SK-N-SH (cell line): ENCODE results near the gene MTMR11. TPM values are rescaled to one million over a fixed set of nuclear protein-coding genes. Genes with fewer than 3 reads are reported as not detected.

ENCODE experiments used
- CTCF ChIA-PET: fragments of 300-600, 350-600 bp; formaldehyde crosslinking; extraction: SDS; loops from one replicate; lab custom pipeline; 2021; lab: Yijun Ruan, JAX
- POLR2A ChIA-PET: fragments of 350-600 bp; sonication (Branson Sonifier 250); formaldehyde crosslinking; extraction: SDS; loops from one replicate; lab custom pipeline; 2020; ENCODE audit warnings: antibody characterized with exemption, inconsistent platforms; lab: Yijun Ruan, JAX
- DNase-seq: peaks from one replicate; pipeline ENCODE4 v3.0.0; 2012
- H2AFZ ChIP-seq: fragments of 200-600 bp; sonication (generic); 2 replicates; pipeline ENCODE4 v1.8.1; 2016; ENCODE audit warnings: antibody characterized with exemption, mild to moderate bottlenecking, low read depth
- H3F3A ChIP-seq: fragments of 200-600 bp; sonication (generic); replicated peaks from 2 replicates; pipeline ENCODE3; 2016; ENCODE audit warnings: antibody characterized with exemption, mild to moderate bottlenecking; ENCODE audit not compliant: insufficient read depth
- H3K27ac ChIP-seq, 2 experiments: fragments of 200-500 bp in 1 of 2; fragments of 200-600 bp in 1 of 2; sonication (Bioruptor generic) in 1 of 2; sonication (generic), shearing (Covaris generic) in 1 of 2; 2 replicates each; pipeline versions ENCODE4 v1.5.1 to v1.6.1; 2014 to 2016; ENCODE audit warnings: low read depth in 2 of 2, inconsistent platforms in 1 of 2, low read length in 1 of 2, mild to moderate bottlenecking in 1 of 2, mixed read lengths in 1 of 2
- H3K27me3 ChIP-seq: fragments of 200-600 bp; sonication (generic), shearing (Covaris generic); 2 replicates; pipeline ENCODE4 v1.6.1; 2016; ENCODE audit warnings: mixed run types; ENCODE audit not compliant: insufficient read depth
- H3K36me3 ChIP-seq, 2 experiments: fragments of 200-500 bp in 1 of 2; fragments of 200-600 bp in 1 of 2; sonication (Bioruptor generic) in 1 of 2; sonication (generic) in 1 of 2; replicated peaks in 1 of 2; 2 replicates each; pipeline versions ENCODE3 to v1.5.1; 2014 to 2016; ENCODE audit warnings: low read length in 1 of 2, mild to moderate bottlenecking in 1 of 2; ENCODE audit not compliant: insufficient read depth in 2 of 2, control insufficient read depth in 1 of 2
- H3K4me1 ChIP-seq, 2 experiments: fragments of 200-500 bp in 1 of 2; fragments of 200-600 bp in 1 of 2; sonication (Bioruptor generic) in 1 of 2; sonication (generic), shearing (Covaris generic) in 1 of 2; 2 replicates each; pipeline versions ENCODE4 v1.5.1 to v1.6.1; 2014 to 2016; ENCODE audit warnings: low read depth in 1 of 2, low read length in 1 of 2, mixed run types in 1 of 2; ENCODE audit not compliant: insufficient read depth in 2 of 2, control insufficient read depth in 1 of 2
- H3K4me2 ChIP-seq: fragments of 200-600 bp; sonication (generic), shearing (Covaris generic); 2 replicates; pipeline ENCODE4 v1.6.1; 2017; ENCODE audit warnings: mixed run types
- H3K4me3 ChIP-seq, 2 experiments: fragments of 200-500 bp in 1 of 2; fragments of 200-600 bp in 1 of 2; sonication (Bioruptor generic) in 1 of 2; sonication (generic), shearing (Covaris generic) in 1 of 2; 2 replicates each; pipeline versions ENCODE4 v1.5.1 to v1.8.1; 2014 to 2016; ENCODE audit warnings: low read depth in 2 of 2, inconsistent platforms in 1 of 2, low read length in 1 of 2, mild to moderate bottlenecking in 1 of 2, mixed read lengths in 1 of 2, moderate library complexity in 1 of 2
- H3K79me2 ChIP-seq: fragments of 200-600 bp; sonication (generic); 2 replicates; pipeline ENCODE4 v1.8.1; 2017; ENCODE audit warnings: mild to moderate bottlenecking; ENCODE audit not compliant: insufficient read depth
- H3K9ac ChIP-seq: fragments of 200-600 bp; sonication (generic); 2 replicates; pipeline ENCODE4 v1.6.1; 2017; ENCODE audit warnings: mixed run types
- H3K9me2 ChIP-seq: fragments of 200-600 bp; sonication (generic); 2 replicates; pipeline ENCODE4 v1.6.1; 2017; ENCODE audit warnings: mixed run types
- H3K9me3 ChIP-seq: fragments of 200-600 bp; sonication (generic); 2 replicates; pipeline ENCODE4 v1.6.1; 2017; ENCODE audit warnings: mixed run types, mild to moderate bottlenecking, moderate library complexity
- H4K20me1 ChIP-seq: fragments of 200-600 bp; sonication (generic); 2 replicates; pipeline ENCODE4 v1.6.1; 2017; ENCODE audit warnings: mild to moderate bottlenecking, mixed run types; ENCODE audit not compliant: insufficient read depth
- ELF1 ChIP-seq: IDR thresholded peaks from 2 replicates; pipeline ENCODE4 v1.4.0; 2012
- EZH2phosphoT487 ChIP-seq: fragments of 200-600 bp; sonication (generic); IDR thresholded peaks from 2 replicates; pipeline ENCODE4 v1.6.1; 2017; ENCODE audit warnings: low read depth, mixed run types, mild to moderate bottlenecking, antibody characterized with exemption, moderate library complexity, borderline replicate concordance
- FOSL2 ChIP-seq: IDR thresholded peaks from 2 replicates; pipeline ENCODE4 v1.4.0; 2012; ENCODE audit warnings: low read depth, mild to moderate bottlenecking, moderate library complexity, borderline replicate concordance
- FOXJ3 ChIP-seq: sonication (generic); formaldehyde crosslinking; IDR thresholded peaks from 2 replicates; pipeline ENCODE4 v1.5.1; 2020; ENCODE audit warnings: mild to moderate bottlenecking, missing genetic modification reagents
- GABPA ChIP-seq: IDR thresholded peaks from 2 replicates; pipeline ENCODE4 v1.4.0; 2012; ENCODE audit warnings: low read depth, mild to moderate bottlenecking
- GATA2 ChIP-seq: sonication (generic); formaldehyde crosslinking; IDR thresholded peaks from 2 replicates; pipeline ENCODE4 v1.5.0; 2020; ENCODE audit warnings: mild to moderate bottlenecking, missing genetic modification reagents
- JUND ChIP-seq: IDR thresholded peaks from 2 replicates; pipeline ENCODE4 v1.4.0; 2012
- MXI1 ChIP-seq: IDR thresholded peaks from 2 replicates; pipeline ENCODE4 v1.6.1; 2012; ENCODE audit warnings: mild to moderate bottlenecking, low read depth, low read length, improper control_type of control experiment
- NRF1 ChIP-seq: IDR thresholded peaks from 2 replicates; pipeline ENCODE4 v1.6.1; 2012; ENCODE audit warnings: low read depth, mild to moderate bottlenecking, low read length
- RAD21 ChIP-seq: IDR thresholded peaks from 2 replicates; pipeline ENCODE4 v1.6.1; 2012; ENCODE audit warnings: mild to moderate bottlenecking, low read length
- RFX5 ChIP-seq: IDR thresholded peaks from 2 replicates; pipeline ENCODE4 v1.6.1; 2012; ENCODE audit warnings: mild to moderate bottlenecking, improper control_type of control experiment, low read length
- SIN3A ChIP-seq: IDR thresholded peaks from 2 replicates; pipeline ENCODE4 v1.6.1; 2012; ENCODE audit warnings: low read depth, mild to moderate bottlenecking, low read length, moderate library complexity, borderline replicate concordance
- TCF12 ChIP-seq: IDR thresholded peaks from 2 replicates; pipeline ENCODE4 v1.4.0; 2012
- TEAD4 ChIP-seq: IDR thresholded peaks from 2 replicates; pipeline ENCODE4 v1.4.0; 2012; ENCODE audit warnings: mild to moderate bottlenecking, borderline replicate concordance; ENCODE audit not compliant: insufficient read depth
- WGBS: methylation state at CpG from one replicate; pipeline ENCODE4 v1.1.6; 2017; ENCODE audit warnings: low lambda C conversion rate; 5-methylcytosine and 5-hydroxymethylcytosine counted together
- polyA plus RNA-seq, 3 experiments: library from polyadenylated mRNA; depleted of rRNA; stranded (reverse); fragments of >200 nt; gene quantifications; 2 replicates each; pipeline ENCODE4 v1.2.3, GENCODE V29; 2012
- TF ChIP-seq, protein P1 (sequence below): IDR thresholded peaks from 2 replicates; pipeline ENCODE4 v1.4.0; 2012; ENCODE audit warnings: low read depth, borderline replicate concordance
- TF ChIP-seq, protein P2 (sequence below): IDR thresholded peaks from 2 replicates; pipeline ENCODE4 v1.6.1; 2012; ENCODE audit warnings: mild to moderate bottlenecking, low read depth, low read length, moderate library complexity
- TF ChIP-seq, protein P3 (sequence below): fragments of 150-350 bp; IDR thresholded peaks from 2 replicates; pipeline ENCODE4 v1.6.1; 2017; ENCODE audit warnings: antibody characterized with exemption, low read length, low read depth, borderline replicate concordance
- TF ChIP-seq, protein P4 (sequence below): IDR thresholded peaks from 2 replicates; pipeline ENCODE4 v1.4.0; 2012; ENCODE audit warnings: low read depth

MTMR11 gene
- polyA plus RNA-seq, 1 of the 3 experiments (the other 2 are of a cell fraction), result 9.4 TPM

DNA sequence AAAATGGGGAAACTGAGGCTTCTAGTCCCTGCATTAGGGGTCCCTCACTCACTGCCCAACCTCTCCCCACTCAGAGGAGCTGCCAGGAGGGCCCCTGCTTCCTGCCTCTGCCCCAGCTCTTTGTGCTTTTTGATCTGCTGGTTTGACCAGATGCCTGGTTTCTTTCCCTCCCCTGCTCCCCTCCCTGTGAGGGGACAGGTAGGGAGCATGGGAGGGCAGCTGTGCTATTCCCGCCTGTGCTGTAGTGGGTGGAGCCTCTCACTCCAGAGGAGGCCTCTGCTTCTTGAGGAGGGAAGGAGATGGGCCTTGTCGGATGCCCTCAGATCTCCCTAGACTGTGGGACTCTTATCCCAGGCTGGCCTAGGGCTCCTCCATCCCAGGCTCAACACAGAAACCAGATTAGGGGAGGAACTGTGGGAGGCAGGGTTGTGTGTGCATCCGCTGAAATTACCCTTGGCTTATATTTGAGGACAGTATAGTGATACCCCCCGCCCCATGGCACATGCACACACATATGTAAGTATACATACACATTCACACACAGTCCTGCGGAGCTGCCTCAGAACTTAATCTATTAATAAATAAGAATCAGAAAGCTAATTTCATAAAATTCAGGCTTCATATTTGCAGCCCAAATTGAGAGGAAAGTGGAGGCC lies 32.7 kb downstream of the MTMR11 start:
- Histone ChIP-seq H3K27me3 (no peaks in the 10 kb centered on the region), H2AFZ (no peak overlapping the region), H3K9ac (no peak overlapping the region), H3F3A (peaks cover 6% of the 10 kb centered on the region), H3K4me1 (peaks cover 0 to 13% of the 10 kb centered on the region in 2 experiments; a peak in 1 of 4 replicates), H3K4me3 (no peak overlapping the region), H3K36me3 (peaks cover 0 to 20% of the 10 kb centered on the region in 2 experiments), H3K9me3 (no peaks in the 10 kb centered on the region), H4K20me1 (no peaks in the 10 kb centered on the region), H3K79me2 (no peaks in the 10 kb centered on the region), H3K9me2 (no peaks in the 10 kb centered on the region), H3K27ac (no peak overlapping the region), H3K4me2 (no peak overlapping the region)
- 93% methylated on average over 3 of the region's 5 CpGs for WGBS
- CTCF ChIA-PET, result interaction anchor here (1.5 kb wide), 1 partner anchor 15 kb away, joined by 5 read pairs; a partner anchor contains a TSS
- POLR2A ChIA-PET, result interaction anchor here (0.8 kb wide), 1 partner anchor 17 kb away, joined by 3 read pairs; a partner anchor contains a TSS
- TF ChIP-seq TCF12, result no peak
- no peak for TF ChIP-seq RFX5
- no peak for TF ChIP-seq EZH2phosphoT487
- no peak for TF ChIP-seq MXI1
- no peak for TF ChIP-seq NRF1
- TF ChIP-seq FOSL2, result no peak
- no peak for TF ChIP-seq SIN3A
- no peak for DNase-seq

DNA sequence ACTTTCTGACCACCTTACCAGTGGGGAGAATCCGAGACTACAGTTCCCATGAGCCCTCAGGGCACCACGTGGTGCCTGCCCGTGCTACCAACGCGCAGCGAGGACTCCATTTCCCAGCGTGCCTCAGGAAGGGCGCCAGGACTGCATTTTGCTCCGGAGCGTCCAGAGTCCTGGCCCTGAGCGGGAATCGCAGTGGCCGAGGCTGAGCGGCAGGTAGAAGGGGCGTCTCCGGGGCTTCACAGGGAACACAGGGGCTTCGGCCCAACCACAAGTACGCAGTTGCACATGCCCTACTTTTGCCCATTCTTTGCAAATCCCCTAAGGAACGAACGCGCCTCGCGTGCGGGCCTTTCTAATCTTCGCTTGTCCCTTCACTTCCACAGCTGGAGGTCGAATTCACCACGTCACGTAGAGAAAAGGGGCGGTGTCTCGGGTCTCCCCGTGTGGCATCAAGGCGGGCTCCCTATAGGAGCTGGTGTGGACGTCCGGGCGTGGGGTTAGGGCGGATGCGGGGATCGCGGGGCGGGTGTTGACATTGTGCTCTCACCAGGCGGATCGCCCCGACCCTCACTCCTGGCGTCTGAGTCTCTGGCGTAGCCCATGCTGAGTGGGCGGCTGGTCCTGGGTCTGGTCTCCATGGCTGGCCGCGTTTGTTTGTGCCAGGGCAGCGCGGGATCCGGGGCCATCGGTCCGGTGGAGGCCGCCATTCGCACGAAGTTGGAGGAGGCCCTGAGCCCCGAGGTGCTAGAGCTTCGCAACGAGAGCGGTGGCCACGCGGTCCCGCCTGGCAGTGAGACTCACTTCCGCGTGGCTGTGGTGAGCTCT lies 37.0 kb downstream of the MTMR11 start, which contains the start of gene BOLA1:
TSS of gene BOLA1 (plus strand) at position 109 of the 825 bp plus-strand sequence. CDS start at position 601, 492 bp downstream.
- H4K20me1 ChIP-seq, result no peaks in the 10 kb centered on the region
- H3K79me2 ChIP-seq, result no peaks in the 10 kb centered on the region
- H3K27me3 ChIP-seq, result no peaks in the 10 kb centered on the region
- H3F3A ChIP-seq, result peaks cover 6% of the 10 kb centered on the region
- 2% methylated on average over 32 of the region's 65 CpGs for WGBS
- H3K4me3 ChIP-seq, result peak within 1 kb of the TSS; percentile 57 to 68
- H3K4me1 ChIP-seq, result peaks cover 0 to 16% of the 10 kb centered on the region in 2 experiments; a peak in 1 of 4 replicates
- H3K36me3 ChIP-seq, result no peaks in the 10 kb centered on the region
- peak within 1 kb of the TSS; percentile 68; the same call in 1 of the 2 replicates for H3K9ac ChIP-seq
- ChIA-PET POLR2A (interaction anchor here (0.9 to 2.5 kb wide), 5 partner anchors 11 to 168 kb away, joined by 3 to 34 read pairs (median 3); partner anchors contain the start of gene VPS45), CTCF (interaction anchor here (1.1 to 1.4 kb wide), 3 partner anchors 11 to 288 kb away, joined by 3 to 8 read pairs (median 6); no protein-coding TSS in a partner anchor)
- H3K4me2 ChIP-seq, result peak within 1 kb of the TSS; percentile 81
- no peaks in the 10 kb centered on the region for H3K9me3 ChIP-seq
- H3K27ac ChIP-seq, result peak within 1 kb of the TSS; percentile 67 to 94
- peak; percentile 91 for DNase-seq
- H2AFZ ChIP-seq, result peak within 1 kb of the TSS; percentile 86
- H3K9me2 ChIP-seq, result no peaks in the 10 kb centered on the region
- TF ChIP-seq TEAD4 (no peak), GATA2 (CRISPR knock-in tag) (no peak), SIN3A (peak; percentile 15; the same call in 1 of the 2 replicates), FOXJ3 (CRISPR knock-in tag) (no peak), GABPA (peak; percentile 70), JUND (no peak), ELF1 (peak; percentile 52), RAD21 (no peak), MXI1 (peak; percentile 50)
- TF ChIP-seq, protein P1, sequence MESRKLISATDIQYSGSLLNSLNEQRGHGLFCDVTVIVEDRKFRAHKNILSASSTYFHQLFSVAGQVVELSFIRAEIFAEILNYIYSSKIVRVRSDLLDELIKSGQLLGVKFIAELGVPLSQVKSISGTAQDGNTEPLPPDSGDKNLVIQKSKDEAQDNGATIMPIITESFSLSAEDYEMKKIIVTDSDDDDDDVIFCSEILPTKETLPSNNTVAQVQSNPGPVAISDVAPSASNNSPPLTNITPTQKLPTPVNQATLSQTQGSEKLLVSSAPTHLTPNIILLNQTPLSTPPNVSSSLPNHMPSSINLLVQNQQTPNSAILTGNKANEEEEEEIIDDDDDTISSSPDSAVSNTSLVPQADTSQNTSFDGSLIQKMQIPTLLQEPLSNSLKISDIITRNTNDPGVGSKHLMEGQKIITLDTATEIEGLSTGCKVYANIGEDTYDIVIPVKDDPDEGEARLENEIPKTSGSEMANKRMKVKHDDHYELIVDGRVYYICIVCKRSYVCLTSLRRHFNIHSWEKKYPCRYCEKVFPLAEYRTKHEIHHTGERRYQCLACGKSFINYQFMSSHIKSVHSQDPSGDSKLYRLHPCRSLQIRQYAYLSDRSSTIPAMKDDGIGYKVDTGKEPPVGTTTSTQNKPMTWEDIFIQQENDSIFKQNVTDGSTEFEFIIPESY, result peak; percentile 68; the same call in 1 of the 2 replicates
- TF ChIP-seq, protein P2, sequence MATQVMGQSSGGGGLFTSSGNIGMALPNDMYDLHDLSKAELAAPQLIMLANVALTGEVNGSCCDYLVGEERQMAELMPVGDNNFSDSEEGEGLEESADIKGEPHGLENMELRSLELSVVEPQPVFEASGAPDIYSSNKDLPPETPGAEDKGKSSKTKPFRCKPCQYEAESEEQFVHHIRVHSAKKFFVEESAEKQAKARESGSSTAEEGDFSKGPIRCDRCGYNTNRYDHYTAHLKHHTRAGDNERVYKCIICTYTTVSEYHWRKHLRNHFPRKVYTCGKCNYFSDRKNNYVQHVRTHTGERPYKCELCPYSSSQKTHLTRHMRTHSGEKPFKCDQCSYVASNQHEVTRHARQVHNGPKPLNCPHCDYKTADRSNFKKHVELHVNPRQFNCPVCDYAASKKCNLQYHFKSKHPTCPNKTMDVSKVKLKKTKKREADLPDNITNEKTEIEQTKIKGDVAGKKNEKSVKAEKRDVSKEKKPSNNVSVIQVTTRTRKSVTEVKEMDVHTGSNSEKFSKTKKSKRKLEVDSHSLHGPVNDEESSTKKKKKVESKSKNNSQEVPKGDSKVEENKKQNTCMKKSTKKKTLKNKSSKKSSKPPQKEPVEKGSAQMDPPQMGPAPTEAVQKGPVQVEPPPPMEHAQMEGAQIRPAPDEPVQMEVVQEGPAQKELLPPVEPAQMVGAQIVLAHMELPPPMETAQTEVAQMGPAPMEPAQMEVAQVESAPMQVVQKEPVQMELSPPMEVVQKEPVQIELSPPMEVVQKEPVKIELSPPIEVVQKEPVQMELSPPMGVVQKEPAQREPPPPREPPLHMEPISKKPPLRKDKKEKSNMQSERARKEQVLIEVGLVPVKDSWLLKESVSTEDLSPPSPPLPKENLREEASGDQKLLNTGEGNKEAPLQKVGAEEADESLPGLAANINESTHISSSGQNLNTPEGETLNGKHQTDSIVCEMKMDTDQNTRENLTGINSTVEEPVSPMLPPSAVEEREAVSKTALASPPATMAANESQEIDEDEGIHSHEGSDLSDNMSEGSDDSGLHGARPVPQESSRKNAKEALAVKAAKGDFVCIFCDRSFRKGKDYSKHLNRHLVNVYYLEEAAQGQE, result no peak
- TF ChIP-seq, protein P3, sequence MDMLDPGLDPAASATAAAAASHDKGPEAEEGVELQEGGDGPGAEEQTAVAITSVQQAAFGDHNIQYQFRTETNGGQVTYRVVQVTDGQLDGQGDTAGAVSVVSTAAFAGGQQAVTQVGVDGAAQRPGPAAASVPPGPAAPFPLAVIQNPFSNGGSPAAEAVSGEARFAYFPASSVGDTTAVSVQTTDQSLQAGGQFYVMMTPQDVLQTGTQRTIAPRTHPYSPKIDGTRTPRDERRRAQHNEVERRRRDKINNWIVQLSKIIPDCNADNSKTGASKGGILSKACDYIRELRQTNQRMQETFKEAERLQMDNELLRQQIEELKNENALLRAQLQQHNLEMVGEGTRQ, result peak; percentile 93
- TF ChIP-seq, protein P4, sequence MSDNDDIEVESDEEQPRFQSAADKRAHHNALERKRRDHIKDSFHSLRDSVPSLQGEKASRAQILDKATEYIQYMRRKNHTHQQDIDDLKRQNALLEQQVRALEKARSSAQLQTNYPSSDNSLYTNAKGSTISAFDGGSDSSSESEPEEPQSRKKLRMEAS, result peak; percentile 87
